RKO (cell line): ENCODE data around the gene SLC25A21.

Experiments used
- DNase-seq: peaks from one replicate; pipeline ENCODE4 v3.0.0-alpha.2; 2016; ENCODE audit warnings: low spot score

The SLC25A21 gene

GRCh38 chr14:36757734-36758601, 414.4 kb downstream of the SLC25A21 start:
- no peak for DNase-seq

GRCh38 chr14:36756226-36756625, 416.2 kb downstream of the SLC25A21 start:
- no peak for DNase-seq

DNA sequence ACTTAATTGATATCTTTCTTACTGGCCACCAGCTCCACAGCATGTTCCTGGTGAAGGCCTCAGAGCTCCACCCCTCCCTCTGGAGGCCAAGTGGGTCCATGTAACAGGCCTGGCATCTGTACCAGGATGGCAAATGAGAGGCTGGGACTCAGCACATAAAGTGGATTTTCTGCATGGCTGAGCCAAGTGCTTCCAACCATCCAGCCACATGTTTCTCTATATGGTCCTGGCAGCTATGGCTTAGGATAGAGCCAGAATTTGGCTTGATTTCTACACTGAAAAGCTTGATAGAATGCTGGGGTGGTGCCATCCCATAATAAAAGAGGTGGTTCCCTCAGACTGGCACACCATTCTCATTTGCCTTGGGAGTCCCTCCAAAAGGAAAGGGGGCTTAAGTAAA, 416.6 kb downstream of the SLC25A21 start:
- no peak for DNase-seq

DNA sequence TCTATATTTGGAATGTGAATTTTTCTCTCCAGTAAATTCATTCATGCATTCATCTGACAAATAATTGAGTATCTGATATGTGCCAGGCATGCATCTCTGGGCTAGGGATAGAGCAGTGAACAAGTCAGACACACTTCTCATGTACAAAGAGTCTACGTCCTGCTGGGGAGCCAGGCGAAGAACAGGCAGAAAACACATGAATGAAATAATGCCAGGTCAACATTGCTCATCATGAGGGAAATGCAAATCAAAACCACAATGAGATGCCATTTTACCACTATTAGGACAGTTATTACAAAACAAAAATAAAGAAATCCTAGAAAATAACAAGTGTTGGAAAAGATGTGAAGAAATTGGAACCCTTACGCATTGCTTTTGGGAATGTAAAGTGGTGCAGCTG, 420.5 kb downstream of the SLC25A21 start:
- no peak for DNase-seq

DNA sequence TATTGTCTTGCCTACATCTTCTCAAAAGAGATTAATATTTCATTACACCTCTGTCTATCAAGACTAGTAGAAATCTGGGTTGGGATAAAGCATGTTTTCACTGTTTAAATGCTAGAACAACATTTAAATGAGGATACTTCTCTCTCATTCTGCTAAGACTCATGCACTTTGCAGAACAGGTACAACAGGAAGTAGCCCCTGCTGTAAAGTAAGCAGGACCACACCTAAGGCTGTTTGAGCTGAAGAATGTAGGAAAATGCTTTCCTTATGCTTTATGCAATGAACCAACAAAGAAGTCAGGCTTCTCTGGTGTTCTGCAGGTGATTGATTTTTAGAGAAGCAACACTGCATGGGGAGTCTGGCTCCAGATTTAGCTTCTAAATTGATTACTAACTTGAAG, 421.3 kb downstream of the SLC25A21 start:
- no peak for DNase-seq

DNA sequence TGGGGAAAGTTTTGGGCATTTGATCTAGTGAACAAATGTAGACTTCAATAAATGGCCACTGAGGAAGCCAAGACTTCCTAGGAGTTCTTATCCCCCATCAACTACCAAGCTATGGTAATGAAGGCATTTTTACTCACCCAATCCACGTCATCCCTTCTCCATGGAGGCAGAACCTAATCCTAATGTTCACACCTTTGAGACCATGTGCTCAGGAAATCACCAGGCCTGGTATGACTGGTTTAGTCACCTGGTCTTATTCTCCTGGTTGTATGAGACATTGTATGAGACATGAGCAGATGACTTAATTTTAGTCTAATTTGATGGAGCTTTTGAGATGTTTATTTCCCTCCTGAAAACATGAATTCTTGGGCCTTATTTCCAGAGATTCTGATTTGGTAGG, 422.2 kb downstream of the SLC25A21 start:
- peak; percentile 30 for DNase-seq

- no peak for DNase-seq
Observed at GRCh38 chr14:36748610-36749213, 423.7 kb downstream of the SLC25A21 start.

DNA sequence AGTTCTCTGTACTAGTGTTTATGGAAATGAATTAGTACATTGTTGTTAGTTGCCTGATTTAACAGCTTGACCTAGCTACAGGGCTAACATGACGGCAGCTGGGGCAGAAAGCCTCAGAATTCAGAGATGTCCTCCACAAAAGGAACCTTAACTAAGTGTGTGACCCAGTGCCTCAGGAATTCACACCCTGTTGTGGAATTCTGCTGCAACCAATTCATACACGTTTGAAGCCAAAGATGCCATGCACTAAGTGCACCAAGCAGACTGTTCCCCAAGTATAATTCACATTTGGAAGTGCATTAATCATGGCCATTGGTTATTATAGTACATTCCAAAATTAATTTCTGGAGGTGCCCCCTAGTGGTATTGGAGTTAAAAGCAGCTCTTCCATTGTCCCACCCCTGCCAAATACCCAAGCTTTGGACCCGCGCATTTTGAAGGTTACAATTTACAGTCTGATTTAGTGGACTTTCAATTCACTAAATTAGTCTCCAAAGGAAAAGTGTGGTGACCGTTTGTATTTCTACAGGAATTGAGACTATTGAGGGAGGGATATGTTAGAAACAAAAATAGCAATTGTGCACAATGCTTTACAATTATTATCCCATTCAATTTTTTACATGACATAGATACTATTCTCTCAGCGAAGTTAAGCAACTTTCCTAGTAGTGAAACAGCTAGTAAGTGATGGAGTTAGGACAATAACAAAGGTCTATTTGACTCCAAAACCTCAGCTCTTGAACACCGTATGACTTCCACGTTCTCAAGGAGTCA, 424.8 kb downstream of the SLC25A21 start:
- DNase-seq = peak; percentile 16

DNA sequence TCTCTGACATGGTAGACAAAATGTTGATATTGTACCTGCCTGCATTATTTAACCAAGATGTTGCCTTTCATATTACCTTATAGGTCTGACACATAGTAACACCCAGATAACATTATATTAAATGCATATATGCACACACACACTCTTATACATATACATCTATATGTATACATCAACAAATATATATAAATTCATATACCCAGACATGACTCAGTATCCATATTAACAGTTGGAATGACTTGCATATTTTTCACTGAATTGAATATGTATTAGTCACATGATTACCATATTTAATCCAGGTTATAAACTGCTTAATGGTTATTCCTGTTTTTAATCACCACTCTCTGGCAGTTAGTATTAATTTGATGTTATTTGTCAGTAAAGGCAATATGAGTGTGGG, 425.5 kb downstream of the SLC25A21 start:
- DNase-seq = no peak

- no peak for DNase-seq
Observed at GRCh38 chr14:36741858-36742257, 430.5 kb downstream of the SLC25A21 start.

GRCh38 chr14:36738269-36738668, 434.1 kb downstream of the SLC25A21 start:
- no peak for DNase-seq

DNA sequence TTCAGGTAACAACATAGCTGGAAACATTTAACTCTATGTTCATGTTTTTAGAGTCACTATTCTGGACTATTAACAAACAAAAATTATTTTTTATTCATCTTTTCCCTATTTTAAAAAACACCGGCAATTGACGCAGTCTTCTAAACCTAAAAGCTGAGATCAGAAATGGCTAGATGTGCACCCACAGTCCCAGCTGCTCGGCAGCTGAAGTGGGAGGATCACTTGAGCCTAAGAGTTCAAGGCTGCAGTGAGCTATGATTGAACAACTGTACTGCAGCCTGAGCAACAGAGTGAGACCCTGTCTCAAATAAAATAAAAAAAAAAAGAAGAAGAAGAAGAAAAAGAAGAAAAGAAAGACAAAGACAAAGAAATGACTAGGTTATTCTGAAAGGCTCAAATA, 446.3 kb downstream of the SLC25A21 start:
- DNase-seq = no peak

- DNase-seq = no peak
Observed at GRCh38 chr14:36724162-36724561, 448.2 kb downstream of the SLC25A21 start.

GRCh38 chr14:36723530-36723929, 448.9 kb downstream of the SLC25A21 start:
- no peak for DNase-seq

- DNase-seq = no peak
Observed at GRCh38 chr14:36721877-36722276, 450.5 kb downstream of the SLC25A21 start.

DNA sequence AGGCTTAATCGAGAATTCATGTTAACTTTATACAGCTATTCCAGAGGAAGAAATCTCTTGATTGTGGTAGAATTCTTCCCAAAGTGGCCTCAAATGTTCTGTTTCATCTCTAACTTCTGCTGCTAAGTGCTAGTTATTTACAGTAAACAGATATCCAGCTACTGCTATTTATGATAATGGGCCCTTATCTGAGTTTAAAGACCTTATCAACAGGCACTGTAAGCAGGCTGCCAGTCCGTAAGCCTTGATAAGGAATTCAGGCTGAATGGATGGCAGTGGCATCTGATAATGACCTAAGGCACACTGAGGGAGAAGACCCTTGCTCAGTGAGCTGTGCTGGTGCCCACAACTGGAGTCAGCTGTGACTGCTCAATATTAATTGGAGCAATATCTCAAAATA, 451.7 kb downstream of the SLC25A21 start:
- no peak for DNase-seq

DNA sequence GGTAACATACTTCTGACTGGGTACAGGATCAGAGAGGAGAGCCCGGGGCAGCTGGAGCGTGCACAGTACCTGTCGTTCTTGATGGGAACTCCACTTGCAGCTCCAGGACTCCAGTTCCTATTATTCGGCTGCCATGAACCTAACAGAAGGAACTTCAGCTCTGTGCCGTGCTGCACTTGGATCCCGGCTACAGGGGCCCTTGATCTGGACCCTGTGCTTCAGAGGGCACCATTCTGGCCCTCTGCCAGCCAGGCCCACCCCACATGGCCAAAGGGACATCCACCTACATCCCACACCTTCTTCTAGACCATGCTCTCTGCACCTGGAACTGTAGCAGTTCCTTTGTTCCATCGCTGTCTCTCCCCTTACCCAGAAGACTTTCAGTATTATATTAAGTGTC, 452.6 kb downstream of the SLC25A21 start:
- DNase-seq = no peak

DNA sequence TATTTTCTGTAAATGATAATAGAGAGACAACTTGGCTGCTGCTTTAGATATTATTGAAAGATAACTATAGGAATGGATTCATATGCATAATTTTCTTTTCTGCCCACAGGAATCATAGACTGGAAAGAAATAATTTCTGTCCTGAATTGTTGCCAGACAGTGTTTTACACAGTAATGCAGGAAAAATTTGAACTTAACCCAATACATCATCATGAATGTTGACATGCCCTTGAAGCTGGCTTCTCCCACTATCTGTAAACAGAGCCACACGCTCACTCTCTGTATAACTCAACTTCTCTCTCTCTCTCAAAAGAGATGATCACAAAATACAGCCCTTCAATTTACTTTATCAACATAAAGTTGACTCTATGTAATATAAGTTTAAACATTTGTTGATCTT, 454.2 kb downstream of the SLC25A21 start:
- no peak for DNase-seq

DNA sequence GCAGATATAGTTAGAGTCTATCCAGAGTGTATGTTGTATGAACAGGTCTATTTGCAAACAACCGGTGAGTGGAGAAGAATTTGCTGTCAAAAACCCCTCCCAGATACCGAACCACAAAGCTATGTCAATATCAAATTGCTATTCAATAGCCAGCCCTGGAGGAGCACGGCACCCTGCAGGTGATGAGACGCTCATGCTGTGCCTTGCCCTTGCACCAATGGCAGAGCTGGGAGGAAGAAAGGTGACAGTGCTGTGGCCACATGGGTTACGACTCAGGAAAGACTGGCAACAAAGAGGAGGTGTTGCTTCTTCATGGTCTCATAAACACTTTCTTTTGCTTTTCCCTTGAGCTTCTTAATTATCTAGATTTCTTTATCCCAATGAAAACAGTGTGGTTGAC, 455.0 kb downstream of the SLC25A21 start:
- DNase-seq = no peak

- no peak for DNase-seq
Observed at GRCh38 chr14:36716614-36717184, 455.7 kb downstream of the SLC25A21 start.

- no peak for DNase-seq
Observed at GRCh38 chr14:36713960-36714703, 458.3 kb downstream of the SLC25A21 start.

DNA sequence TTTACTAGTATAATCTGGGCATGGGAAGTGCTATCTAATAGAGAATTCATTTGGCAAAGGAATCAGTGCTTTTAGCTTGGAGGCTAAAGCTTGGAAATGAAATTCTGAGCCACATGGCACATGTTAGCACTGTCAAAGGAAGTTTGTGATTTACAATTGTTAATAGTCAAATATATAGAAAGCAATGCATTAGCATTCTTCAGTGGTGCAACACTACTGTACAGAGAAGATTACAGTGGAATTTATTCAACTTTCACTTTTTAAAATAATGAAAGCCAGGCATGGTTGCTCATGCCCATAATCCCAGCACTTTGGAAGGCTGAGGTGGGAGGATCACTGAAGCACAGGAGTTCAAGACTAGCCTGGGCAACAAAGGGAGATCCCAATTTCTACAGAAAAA, 464.8 kb downstream of the SLC25A21 start:
- no peak for DNase-seq
